Activated T-helper 1 cell treated with anti-CD3 and anti-CD28 coated beads, Interleukin-2, amount 50 U/mL, for 16 hours (primary cell): ENCODE data around the gene CABLES1.
"Not testable (repeated sequence)": the region's sequence is repeated elsewhere in the genome, so short reads cannot be mapped to it uniquely, and the experiment has no call there.

Experiments
- DNase-seq, 2 donors: peaks; one replicate each; pipeline ENCODE4 v3.0.0-alpha.2; 2020; ENCODE audit warnings: low read depth in 1 of 2, low spot score in 1 of 2

The CABLES1 gene

GRCh38 chr18:23285581-23285980, 150.3 kb downstream of the CABLES1 start:
- DNase-seq: not testable (repeated sequence)

GRCh38 chr18:23291456-23292205, 156.3 kb downstream of the CABLES1 start:
- no peak for DNase-seq

- DNase-seq: no peak
Measured at GRCh38 chr18:23300231-23300805, 165.0 kb downstream of the CABLES1 start.

GRCh38 chr18:23301972-23302371, 166.7 kb downstream of the CABLES1 start:
- DNase-seq: no peak

GRCh38 chr18:23302511-23302850, 167.2 kb downstream of the CABLES1 start:
- DNase-seq: no peak

- no peak for DNase-seq
Measured at GRCh38 chr18:23302851-23303527, 167.7 kb downstream of the CABLES1 start.

- DNase-seq: no peak
Measured at GRCh38 chr18:23306822-23307221, 171.5 kb downstream of the CABLES1 start.

- DNase-seq: no peak
Measured at GRCh38 chr18:23307567-23308295, 172.4 kb downstream of the CABLES1 start.
